Smooth muscle cell (in vitro differentiated cells): Measurements from ENCODE around the gene ABCA2. TPM values are rescaled to one million over a fixed set of nuclear protein-coding genes. Genes with fewer than 3 reads are reported as not detected.

Experiments
- DNase-seq: peaks from one replicate; lab custom pipeline; 2025; ENCODE audit not compliant: unreplicated experiment; lab: John Stamatoyannopoulos, UW
- H2AFZ ChIP-seq: fragments of 200-600 bp; sonication (generic); 2 replicates; pipeline ENCODE4 v1.6.0; 2016; ENCODE audit warnings: antibody characterized with exemption, low read depth, mild to moderate bottlenecking
- H3F3A ChIP-seq: fragments of 200-600 bp; sonication (generic); 2 replicates; pipeline ENCODE4 v1.6.0; 2017; ENCODE audit warnings: antibody characterized with exemption, low read depth
- H3K27ac ChIP-seq: fragments of 200-600 bp; sonication (generic); 2 replicates; pipeline ENCODE4 v1.5.1; 2016; ENCODE audit warnings: low read depth, mild to moderate bottlenecking
- H3K27me3 ChIP-seq: fragments of 200-600 bp; sonication (generic); 2 replicates; pipeline ENCODE4 v1.6.1; 2016; ENCODE audit warnings: low read depth, mild to moderate bottlenecking
- H3K36me3 ChIP-seq: fragments of 200-600 bp; sonication (generic); 2 replicates; pipeline ENCODE4 v1.5.1; 2016; ENCODE audit warnings: low read depth
- H3K4me1 ChIP-seq: fragments of 200-600 bp; sonication (generic); 2 replicates; pipeline ENCODE4 v1.5.1; 2016; ENCODE audit warnings: low read depth
- H3K4me2 ChIP-seq: fragments of 200-600 bp; sonication (generic); 2 replicates; pipeline ENCODE4 v1.6.0; 2016; ENCODE audit warnings: mild to moderate bottlenecking
- H3K4me3 ChIP-seq: fragments of 200-600 bp; sonication (generic); 2 replicates; pipeline ENCODE4 v1.5.1; 2016; ENCODE audit warnings: mild to moderate bottlenecking
- H3K79me2 ChIP-seq: fragments of 200-600 bp; sonication (generic); 2 replicates; pipeline ENCODE4 v1.6.0; 2016; ENCODE audit warnings: low read depth, mild to moderate bottlenecking
- H3K9ac ChIP-seq: fragments of 200-600 bp; sonication (generic); 2 replicates; pipeline ENCODE4 v1.6.0; 2016; ENCODE audit warnings: low read depth
- H3K9me3 ChIP-seq: fragments of 200-600 bp; sonication (generic); replicated peaks from 2 replicates; pipeline ENCODE4 v1.5.1; 2016; ENCODE audit warnings: low read depth
- H4K20me1 ChIP-seq: fragments of 200-600 bp; sonication (generic); 2 replicates; pipeline ENCODE4 v1.6.0; 2016; ENCODE audit warnings: low read depth
- CTCF ChIP-seq: fragments of 200-600 bp; sonication (generic); IDR thresholded peaks from 2 replicates; pipeline ENCODE4 v1.5.1; 2017; ENCODE audit warnings: borderline replicate concordance, mild to moderate bottlenecking, antibody characterized with exemption; ENCODE audit not compliant: insufficient read depth, poor library complexity, severe bottlenecking
- WGBS: methylation state at CpG from one replicate; pipeline ENCODE4 v1.1.7; 2016; ENCODE audit warnings: low lambda C conversion rate; 5-methylcytosine and 5-hydroxymethylcytosine counted together
- polyA plus RNA-seq: library from polyadenylated mRNA; unstranded; fragments of >200 nt; fragmentation: Nextera tagmentation; extraction: Ambion mirVana; gene quantifications from 2 replicates; pipeline ENCODE4 v1.2.1, GENCODE V29; 2016
- total RNA-seq: library from RNA; depleted of rRNA; stranded (reverse); fragments of >200 nt; gene quantifications from 2 replicates; pipeline ENCODE4 v1.2.3, GENCODE V29; 2014

The ABCA2 gene
- total and polyA plus RNA-seq, 2 experiments from 2014 or later: 15.9 to 26.2 TPM

- Histone ChIP-seq H3K9me3 (no peaks in the 10 kb centered on the region), H3K36me3 (no peaks in the 10 kb centered on the region), H3K4me1 (peaks cover 18% of the 10 kb centered on the region), H4K20me1 (no peaks in the 10 kb centered on the region), H3K4me2 (peak overlapping the region; percentile 97), H3K27ac (no peak overlapping the region), H3K79me2 (no peaks in the 10 kb centered on the region), H3K9ac (peak overlapping the region; percentile 57), H3K27me3 (no peaks in the 10 kb centered on the region), H3K4me3 (peak overlapping the region; percentile 93), H3F3A (peaks cover 3% of the 10 kb centered on the region), H2AFZ (peak overlapping the region; percentile 84)
- no peak for DNase-seq
- 45% methylated on average over 18 of the region's 18 CpGs for WGBS
- no peak for TF ChIP-seq CTCF
These were observed 35.1 kb downstream of the ABCA2 start for GRCh38 chr9:136992819-136993369.

- no peaks in the 10 kb centered on the region for H3K9me3 ChIP-seq
- H3K27ac ChIP-seq: peak within 1 kb of the TSS; percentile 31
- no peaks in the 10 kb centered on the region for H3K36me3 ChIP-seq
- H3K4me3 ChIP-seq: peak within 1 kb of the TSS; percentile 93
- no peaks in the 10 kb centered on the region for H3K79me2 ChIP-seq
- H3K4me1 ChIP-seq: peaks cover 16% of the 10 kb centered on the region
- peak within 1 kb of the TSS; percentile 84 for H2AFZ ChIP-seq
- H3K9ac ChIP-seq: peak within 1 kb of the TSS; percentile 57
- H3F3A ChIP-seq: peaks cover 3% of the 10 kb centered on the region
- H3K4me2 ChIP-seq: peak within 1 kb of the TSS; percentile 97
- WGBS: 2% methylated on average over 45 of the region's 92 CpGs
- no peaks in the 10 kb centered on the region for H3K27me3 ChIP-seq
- no peaks in the 10 kb centered on the region for H4K20me1 ChIP-seq
- TF ChIP-seq CTCF: no peak
- DNase-seq: peak; percentile 78
These were observed 35.8 kb downstream of the ABCA2 start, which contains the start of gene PAXX for GRCh38 chr9:136991993-136992818. TSS of gene PAXX (plus strand) at chr9:136992422. CDS start at chr9:136992444, 22 bp downstream.

GRCh38 chr9:136990242-136990911, 37.7 kb downstream of the ABCA2 start:
- Histone ChIP-seq H3F3A (peaks cover 3% of the 10 kb centered on the region), H3K4me1 (peaks cover 6% of the 10 kb centered on the region), H3K79me2 (no peaks in the 10 kb centered on the region), H3K4me3 (no peak overlapping the region), H3K27me3 (peaks cover 12% of the 10 kb centered on the region), H3K36me3 (no peaks in the 10 kb centered on the region), H2AFZ (no peak overlapping the region), H3K9ac (no peak overlapping the region), H4K20me1 (no peaks in the 10 kb centered on the region), H3K27ac (no peak overlapping the region), H3K4me2 (no peak overlapping the region), H3K9me3 (no peaks in the 10 kb centered on the region)
- TF ChIP-seq CTCF: no peak
- 92% methylated on average over 10 of the region's 10 CpGs for WGBS
- DNase-seq: no peak
